ENCODE data around the gene MAP3K3. TPM values are rescaled to one million over a fixed set of nuclear protein-coding genes. Genes with fewer than 3 reads are reported as not detected.

MAP3K3 gene
- total RNA-seq, 4 donors from 2014 or later, result 14.0 to 38.9 (median 18.4) TPM

DNA sequence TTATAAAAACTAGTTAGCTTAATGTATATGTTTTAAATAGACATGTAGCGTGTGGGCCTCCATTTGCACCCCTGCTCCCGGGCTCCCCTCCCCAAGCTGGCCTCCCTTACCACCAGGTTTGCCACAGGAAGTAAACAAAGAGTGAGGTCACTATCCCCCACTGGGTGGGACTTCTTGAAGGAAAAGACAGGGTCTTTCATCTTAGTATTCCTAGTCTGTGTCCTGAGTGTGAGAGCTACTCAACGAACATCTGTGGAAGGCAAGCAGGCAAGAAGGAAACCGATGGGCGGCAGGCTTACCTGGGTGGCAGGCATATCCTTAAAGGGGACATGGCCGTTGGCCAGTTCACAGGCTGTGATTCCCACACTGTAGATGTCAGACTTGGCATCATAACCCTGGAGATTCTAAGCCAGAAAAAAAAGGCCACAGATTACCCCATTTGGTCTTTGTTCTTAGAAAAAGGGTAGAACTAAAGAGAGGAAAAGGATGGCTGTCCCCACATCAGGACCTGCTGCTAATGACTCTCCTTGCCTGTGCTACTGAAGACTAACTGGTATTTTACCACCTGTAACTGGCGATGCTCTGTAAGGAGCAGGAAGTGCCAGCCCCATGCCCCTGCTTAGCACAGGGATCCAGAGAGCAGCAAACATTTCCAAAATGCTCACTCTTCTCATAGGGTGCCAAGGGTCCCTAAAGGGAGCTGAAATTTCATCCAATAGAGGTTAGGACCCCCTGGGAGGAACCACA lies 84.3 kb downstream of the MAP3K3 start:
- Histone ChIP-seq H3K27ac (no peak overlapping the region), H3K4me1 (peaks cover 0 to 25% (median 2%) of the 10 kb centered on the region in 3 donors), H3K27me3 (no peaks in the 10 kb centered on the region), H3K4me3 (no peak overlapping the region), H3K36me3 (peaks cover 6 to 85% (median 18%) of the 10 kb centered on the region in 3 donors), H3K9me3 (no peaks in the 10 kb centered on the region)
- TF ChIP-seq, protein P1, sequence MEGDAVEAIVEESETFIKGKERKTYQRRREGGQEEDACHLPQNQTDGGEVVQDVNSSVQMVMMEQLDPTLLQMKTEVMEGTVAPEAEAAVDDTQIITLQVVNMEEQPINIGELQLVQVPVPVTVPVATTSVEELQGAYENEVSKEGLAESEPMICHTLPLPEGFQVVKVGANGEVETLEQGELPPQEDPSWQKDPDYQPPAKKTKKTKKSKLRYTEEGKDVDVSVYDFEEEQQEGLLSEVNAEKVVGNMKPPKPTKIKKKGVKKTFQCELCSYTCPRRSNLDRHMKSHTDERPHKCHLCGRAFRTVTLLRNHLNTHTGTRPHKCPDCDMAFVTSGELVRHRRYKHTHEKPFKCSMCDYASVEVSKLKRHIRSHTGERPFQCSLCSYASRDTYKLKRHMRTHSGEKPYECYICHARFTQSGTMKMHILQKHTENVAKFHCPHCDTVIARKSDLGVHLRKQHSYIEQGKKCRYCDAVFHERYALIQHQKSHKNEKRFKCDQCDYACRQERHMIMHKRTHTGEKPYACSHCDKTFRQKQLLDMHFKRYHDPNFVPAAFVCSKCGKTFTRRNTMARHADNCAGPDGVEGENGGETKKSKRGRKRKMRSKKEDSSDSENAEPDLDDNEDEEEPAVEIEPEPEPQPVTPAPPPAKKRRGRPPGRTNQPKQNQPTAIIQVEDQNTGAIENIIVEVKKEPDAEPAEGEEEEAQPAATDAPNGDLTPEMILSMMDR (IDR thresholded peaks at IDR 0.05), result no peak
- TF ChIP-seq POLR2A (IDR thresholded peaks at IDR 0.05), result no peak
- intact Hi-C loops (cut with DNase I), result no loop called here
- no peak for DNase-seq
- 86 to 87% methylated on average over 7 of the region's 7 CpGs for WGBS, 2 donors

DNA sequence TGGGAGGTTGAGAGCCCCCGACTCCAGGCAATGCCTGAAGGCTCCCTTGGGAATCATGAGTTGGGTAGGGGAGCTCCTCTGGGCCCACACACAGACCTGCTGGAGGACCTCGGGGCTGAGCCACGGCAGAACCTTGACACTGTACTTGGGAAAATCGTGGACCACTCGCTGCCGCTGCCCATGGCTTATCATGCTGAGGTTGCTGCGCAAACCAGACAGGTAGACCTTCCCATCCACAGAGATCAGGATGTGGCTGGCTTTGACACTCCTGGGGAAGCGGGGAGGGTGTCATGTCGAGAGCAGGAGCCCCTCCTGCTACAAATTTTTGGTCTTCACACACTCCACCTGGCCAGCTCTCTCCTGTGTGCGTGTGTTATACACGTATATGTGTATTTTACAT lies 84.9 kb downstream of the MAP3K3 start:
- Histone ChIP-seq H3K4me3 (no peak overlapping the region), H3K36me3 (peaks cover 6 to 92% (median 18%) of the 10 kb centered on the region in 3 donors), H3K27me3 (no peaks in the 10 kb centered on the region), H3K4me1 (peaks cover 0 to 19% (median 0%) of the 10 kb centered on the region in 3 donors), H3K27ac (no peak overlapping the region), H3K9me3 (no peaks in the 10 kb centered on the region)
- intact Hi-C loops (cut with DNase I), result no loop called here
- DNase-seq, result no peak
- no peak for TF ChIP-seq POLR2A (IDR thresholded peaks at IDR 0.05)
- TF ChIP-seq, protein P1 (IDR thresholded peaks at IDR 0.05), result no peak
- 79 to 82% methylated on average over 4 to 8 of the region's 11 CpGs for WGBS, 2 donors

DNA sequence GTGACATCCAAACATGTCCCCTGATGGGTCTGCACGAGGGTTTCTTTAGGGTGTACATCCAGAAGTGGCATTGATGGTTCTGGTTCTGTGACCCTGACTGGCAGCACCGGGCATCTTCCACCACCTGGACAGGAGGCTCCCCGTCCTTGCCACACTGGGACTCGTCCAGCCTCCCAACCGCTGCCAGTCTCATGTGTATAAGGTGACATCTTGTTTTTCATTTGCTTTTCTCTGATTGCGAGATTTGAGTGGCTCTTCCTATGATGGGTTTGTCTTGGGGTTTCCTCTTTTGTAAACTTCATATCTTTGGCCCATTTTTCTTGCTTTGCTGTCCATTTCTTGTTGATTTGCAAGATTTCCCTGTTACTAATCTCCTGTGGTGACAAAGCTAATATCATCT lies 86.9 kb downstream of the MAP3K3 start:
- Histone ChIP-seq H3K36me3 (peaks cover 0 to 97% (median 18%) of the 10 kb centered on the region in 3 donors), H3K4me3 (no peak overlapping the region), H3K27me3 (no peaks in the 10 kb centered on the region), H3K9me3 (no peaks in the 10 kb centered on the region), H3K4me1 (peaks cover 0 to 17% (median 0%) of the 10 kb centered on the region in 3 donors), H3K27ac (no peak overlapping the region)
- 90 to 95% methylated on average over 6 of the region's 6 CpGs for WGBS, 2 donors
- TF ChIP-seq, protein P1 (IDR thresholded peaks at IDR 0.05), result no peak
- no peak for TF ChIP-seq POLR2A (IDR thresholded peaks at IDR 0.05)
- DNase-seq, result no peak
- intact Hi-C loops (cut with DNase I), result no loop called here

DNA sequence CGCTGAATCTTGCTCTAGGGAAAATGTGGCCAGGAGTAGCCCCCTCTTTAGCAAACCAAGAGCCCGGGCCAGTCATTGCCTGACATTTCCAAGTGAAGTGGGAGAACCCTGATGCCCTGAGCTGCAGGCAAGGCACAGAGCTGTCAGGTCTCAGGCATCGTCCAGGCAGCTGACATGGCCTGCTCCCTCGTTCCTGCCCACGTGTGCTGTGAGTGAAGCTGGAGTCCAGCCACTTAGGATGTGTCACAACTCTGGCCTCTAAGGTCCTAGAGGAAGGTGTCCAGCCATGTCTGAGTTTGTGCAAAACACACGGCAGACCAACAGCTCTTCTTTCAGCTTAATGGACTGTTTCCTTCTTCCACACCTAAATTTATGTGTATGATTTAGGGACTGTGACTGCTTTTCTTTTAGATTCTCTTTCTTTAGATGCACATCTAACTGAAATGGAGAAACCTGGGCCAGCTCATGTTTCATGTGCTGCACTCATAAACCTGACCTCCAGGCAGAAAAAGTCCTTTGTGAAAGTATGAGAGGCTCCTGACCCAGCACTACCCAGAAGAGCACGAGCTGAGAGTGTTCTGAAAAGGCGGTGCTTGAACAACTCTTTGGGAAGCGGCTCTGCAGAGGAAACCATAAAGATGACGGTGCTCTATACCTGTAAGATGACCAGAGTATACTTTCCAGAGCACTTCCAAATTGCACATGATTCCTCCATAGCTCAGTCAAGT lies 92.5 kb downstream of the MAP3K3 start:
- intact Hi-C loops (cut with DNase I), result no loop called here
- Histone ChIP-seq H3K4me1 (no peaks in the 10 kb centered on the region), H3K9me3 (no peaks in the 10 kb centered on the region), H3K36me3 (peaks cover 0 to 61% (median 15%) of the 10 kb centered on the region in 3 donors), H3K27me3 (no peaks in the 10 kb centered on the region), H3K27ac (no peak overlapping the region), H3K4me3 (no peak overlapping the region)
- no peak for DNase-seq
- 69 to 72% methylated on average over 7 to 9 of the region's 10 CpGs for WGBS, 2 donors
- no peak for TF ChIP-seq POLR2A (IDR thresholded peaks at IDR 0.05)
- TF ChIP-seq, protein P1 (IDR thresholded peaks at IDR 0.05), result no peak

DNA sequence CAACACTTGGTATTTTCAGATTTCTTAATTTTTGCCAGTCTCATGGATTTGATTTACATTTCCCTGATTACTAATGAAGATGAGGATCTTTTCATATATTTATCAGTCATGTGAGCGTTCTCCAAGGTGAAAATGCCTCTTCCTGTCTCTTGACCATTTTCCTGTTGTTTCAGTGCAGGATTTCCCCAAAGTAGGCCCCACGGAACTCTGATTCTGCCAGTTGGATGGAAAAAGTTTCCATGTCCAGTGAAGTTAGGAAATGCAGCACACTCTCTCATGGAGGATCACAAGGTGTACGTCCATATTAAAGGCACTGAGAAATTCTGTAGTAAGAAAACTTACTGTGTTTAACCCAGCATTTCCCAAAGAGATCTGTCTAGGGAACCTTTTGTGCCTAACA lies 94.2 kb downstream of the MAP3K3 start:
- DNase-seq, result no peak
- TF ChIP-seq, protein P1 (IDR thresholded peaks at IDR 0.05), result no peak
- no peak for TF ChIP-seq POLR2A (IDR thresholded peaks at IDR 0.05)
- 76 to 90% methylated on average over 3 of the region's 3 CpGs for WGBS, 2 donors
- Histone ChIP-seq H3K27ac (peak overlapping the region in 2 of 4 donors; percentile 7 to 21), H3K4me1 (no peaks in the 10 kb centered on the region), H3K36me3 (peaks cover 0 to 45% (median 6%) of the 10 kb centered on the region in 3 donors), H3K9me3 (no peaks in the 10 kb centered on the region), H3K4me3 (no peak overlapping the region), H3K27me3 (no peaks in the 10 kb centered on the region)
- intact Hi-C loops (cut with DNase I), result no loop called here
